GM18508 (cell line): ENCODE results near the gene BCL2L12.
"Not testable (repeated sequence)": the region's sequence is repeated elsewhere in the genome, so short reads cannot be mapped to it uniquely, and the experiment has no call there.

ENCODE experiments used
- ATAC-seq: cut with Tn5 transposase; IDR thresholded peaks from one replicate; pipeline ENCODE4 v1.9.1; 2021; ENCODE audit warnings: moderate number of reproducible peaks; ENCODE audit not compliant: insufficient read depth, unreplicated experiment

Gene BCL2L12

DNA sequence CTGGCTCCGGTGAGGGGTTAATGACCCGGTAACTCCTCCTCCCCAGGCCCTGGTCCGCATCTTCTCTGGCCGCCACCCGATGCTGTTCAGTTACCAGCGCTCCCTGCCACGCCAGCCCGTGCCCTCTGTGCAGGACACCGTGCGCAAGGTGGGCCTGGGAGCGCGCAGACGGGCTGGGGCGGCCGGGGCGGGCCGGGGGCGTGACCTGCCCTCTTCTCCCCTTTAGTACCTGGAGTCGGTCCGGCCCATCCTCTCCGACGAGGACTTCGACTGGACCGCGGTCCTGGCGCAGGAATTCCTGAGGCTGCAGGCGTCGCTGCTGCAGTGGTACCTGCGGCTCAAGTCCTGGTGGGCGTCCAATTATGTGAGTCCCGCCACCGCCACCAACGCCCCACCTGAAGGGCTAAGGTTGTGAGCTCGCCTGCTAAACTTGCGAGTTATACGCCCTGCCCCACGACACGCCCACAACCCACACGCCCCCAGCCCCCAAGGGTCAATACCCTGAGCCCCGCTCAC is 35.6 kb downstream of the BCL2L12 start:
- ATAC-seq, result no peak

DNA sequence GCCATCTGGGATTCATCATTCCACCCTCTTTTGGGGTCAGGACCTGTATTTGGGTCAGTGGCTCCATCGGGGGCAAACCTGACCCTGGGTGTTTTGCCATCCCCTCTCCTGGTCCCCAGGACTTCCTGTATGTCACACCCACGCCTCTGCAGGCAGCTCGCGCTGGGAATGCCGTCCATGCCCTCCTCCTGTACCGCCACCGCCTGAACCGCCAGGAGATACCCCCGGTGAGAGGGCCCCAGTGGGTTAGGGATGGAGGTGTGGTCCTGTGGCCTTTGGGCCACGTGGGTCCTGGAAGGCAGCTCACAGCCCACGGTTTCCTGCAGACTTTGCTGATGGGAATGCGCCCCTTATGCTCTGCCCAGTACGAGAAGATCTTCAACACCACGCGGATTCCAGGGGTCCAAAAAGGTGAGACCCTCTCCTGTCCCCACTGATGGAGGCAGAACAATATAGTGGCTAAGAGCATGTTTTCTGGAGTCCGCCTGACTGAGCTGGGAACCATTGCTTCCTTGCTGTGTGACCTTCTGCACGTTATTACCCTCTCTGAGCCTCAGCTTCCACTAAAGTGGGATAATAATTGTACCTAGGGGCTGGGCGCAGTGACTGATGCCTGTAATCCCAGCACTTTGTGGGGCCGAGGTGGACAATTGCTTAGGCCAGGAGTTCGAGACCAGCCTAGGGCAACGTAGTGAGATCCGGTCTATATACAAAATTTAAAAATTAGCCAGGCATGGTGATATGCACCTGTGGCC is 39.3 kb downstream of the BCL2L12 start:
- no peak for ATAC-seq

GRCh38 chr19:49705919-49706318 is 40.2 kb downstream of the BCL2L12 start:
- ATAC-seq, result no peak

DNA sequence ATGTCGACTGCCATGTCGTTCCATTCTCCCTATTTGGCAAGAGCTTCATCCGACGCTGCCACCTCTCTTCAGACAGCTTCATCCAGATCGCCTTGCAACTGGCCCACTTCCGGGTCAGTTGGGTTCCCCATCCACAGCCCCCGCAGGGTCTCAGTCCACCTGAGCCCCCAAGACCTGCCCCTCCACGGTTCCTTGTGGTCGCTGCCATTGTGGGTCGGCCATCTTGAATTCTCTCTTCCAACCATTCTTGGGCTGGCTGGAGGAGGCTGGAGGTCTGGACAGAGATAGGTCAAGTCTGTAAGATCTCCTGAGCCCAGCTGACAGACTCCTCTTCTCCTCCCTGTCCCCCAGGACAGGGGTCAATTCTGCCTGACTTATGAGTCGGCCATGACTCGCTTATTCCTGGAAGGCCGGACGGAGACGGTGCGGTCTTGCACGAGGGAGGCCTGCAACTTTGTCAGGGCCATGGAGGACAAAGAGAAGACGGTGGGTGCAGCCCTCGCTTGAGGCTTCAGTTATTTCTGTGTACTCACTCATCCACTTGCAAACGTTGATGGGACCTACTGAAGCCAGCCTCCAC is 44.7 kb downstream of the BCL2L12 start:
- no peak for ATAC-seq

GRCh38 chr19:49712397-49712859 is 46.7 kb downstream of the BCL2L12 start:
- ATAC-seq, result no peak

GRCh38 chr19:49713236-49713845 is 47.6 kb downstream of the BCL2L12 start:
- no peak for ATAC-seq

DNA sequence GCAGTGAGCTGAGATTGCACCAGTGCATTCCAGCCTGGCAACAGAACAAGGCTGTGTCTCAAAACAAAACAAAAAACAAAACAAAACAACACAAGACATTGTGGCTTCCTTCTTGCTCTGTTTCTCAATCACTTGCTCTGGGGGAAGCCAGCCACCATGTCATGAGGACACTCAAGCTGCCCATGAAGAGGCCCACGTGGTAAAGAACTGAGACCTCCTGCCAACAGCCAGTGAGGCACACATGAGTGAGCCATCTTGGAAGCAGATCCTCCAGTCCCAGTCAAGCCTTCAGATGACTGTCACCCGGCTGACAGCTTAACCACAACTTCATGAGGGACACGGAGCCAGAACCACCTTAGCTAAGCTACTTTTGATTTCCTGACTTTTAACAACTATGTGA is 50.4 kb downstream of the BCL2L12 start:
- no peak for ATAC-seq

GRCh38 chr19:49718511-49718910 is 52.8 kb downstream of the BCL2L12 start:
- no peak for ATAC-seq

GRCh38 chr19:49718991-49719390 is 53.3 kb downstream of the BCL2L12 start:
- ATAC-seq, result no peak

- not testable (repeated sequence) for ATAC-seq
Measured at GRCh38 chr19:49719420-49719819, 53.7 kb downstream of the BCL2L12 start.
